ENCODE results near the gene HEXD.

DNA sequence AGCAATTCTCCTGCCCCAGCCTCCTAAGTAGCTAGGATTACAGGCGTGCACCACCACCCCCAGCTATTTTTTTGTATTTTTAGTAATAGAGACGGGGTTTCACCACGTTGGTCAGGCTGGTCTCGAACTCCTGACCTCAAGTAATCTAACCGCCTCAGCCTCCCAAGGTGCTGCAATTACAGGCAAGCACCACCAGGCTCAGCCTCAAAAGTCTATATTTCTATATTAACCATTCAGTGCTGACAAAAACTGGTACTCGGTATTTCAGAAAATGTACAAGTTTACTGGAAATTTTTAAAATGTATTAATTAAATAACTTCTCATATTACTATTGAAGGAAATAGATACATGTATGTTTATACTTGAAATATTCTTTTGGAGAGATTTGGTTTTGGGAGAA, 1.4 kb upstream of the HEXD start:
- TF ChIP-seq ELF4 (IDR thresholded peaks at IDR 0.05), result no peak
- no peak for TF ChIP-seq HDGF (IDR thresholded peaks at IDR 0.05; ENCODE audit: borderline replicate concordance)
- no peak for TF ChIP-seq SP1 (IDR thresholded peaks at IDR 0.05)
- no peak for TF ChIP-seq BHLHE40 (IDR thresholded peaks at IDR 0.05; ENCODE audit: borderline replicate concordance)
- TF ChIP-seq SUZ12 (IDR thresholded peaks at IDR 0.05), result no peak
- TF ChIP-seq FOXK2 (IDR thresholded peaks at IDR 0.05), result no peak

Measured in HEK293T (cell line).